Esophagus muscularis mucosa (tissue), 4 donors: ENCODE data around the gene MUC21. TPM values are rescaled to one million over a fixed set of nuclear protein-coding genes. Genes with fewer than 3 reads are reported as not detected.

Experiments used
- DNase-seq: peaks from one replicate; pipeline ENCODE4 v3.0.0-alpha.2; 2017; ENCODE audit errors: extremely low spot score
- H3K27ac ChIP-seq, 4 donors: fragments of 200-600 bp; sonication (generic); replicated peaks in 1 of 4; 1 replicate in 3 of 4; 2 replicates in 1 of 4; pipeline ENCODE4 v1.5.1; 2016 to 2019; ENCODE audit warnings: mild to moderate bottlenecking in 1 of 4
- H3K27me3 ChIP-seq, 4 donors: fragments of 200-600 bp; sonication (generic); one replicate each; pipeline versions ENCODE4 v1.5.1 to v1.6.0; 2016 to 2019
- H3K36me3 ChIP-seq, 4 donors: fragments of 200-600 bp; sonication (generic); one replicate each; pipeline ENCODE4 v1.5.1; 2016 to 2019
- H3K4me1 ChIP-seq, 4 donors: fragments of 200-600 bp; sonication (generic); one replicate each; pipeline ENCODE4 v1.5.1; 2016 to 2019
- H3K4me3 ChIP-seq, 4 donors: fragments of 200-600 bp; sonication (generic); 1 replicate in 2 of 4; 2 replicates in 2 of 4; pipeline ENCODE4 v1.5.1; 2016 to 2019; ENCODE audit warnings: mild to moderate bottlenecking in 4 of 4, moderate library complexity in 1 of 4
- H3K9me3 ChIP-seq, 4 donors: fragments of 200-600 bp; sonication (generic); 1 replicate in 3 of 4; 2 replicates in 1 of 4; pipeline ENCODE4 v1.5.1; 2016 to 2019
- EP300 ChIP-seq: sonication (generic); formaldehyde crosslinking; IDR thresholded peaks from one replicate; pipeline ENCODE4 v1.6.1; 2017; ENCODE audit warnings: antibody characterized with exemption
- POLR2A ChIP-seq: fragments of 450-650 bp; IDR thresholded peaks from one replicate; pipeline ENCODE4 v1.6.1; 2017; ENCODE audit warnings: antibody characterized with exemption, moderate library complexity, mild to moderate bottlenecking, low read depth
- POLR2AphosphoS5 ChIP-seq, 2 donors: sonication (generic); formaldehyde crosslinking; IDR thresholded peaks; one replicate each; pipeline ENCODE4 v1.6.1; 2017; ENCODE audit warnings: antibody characterized with exemption in 2 of 2
- WGBS: methylation state at CpG from one replicate; pipeline ENCODE4 v1.1.5; 2018; 5-methylcytosine and 5-hydroxymethylcytosine counted together
- intact Hi-C: fragments of 100-400 bp; cut with DNase I; formaldehyde crosslinking; loops from one replicate; pipeline ENCODE4 v1.15.1; 2023
- total RNA-seq, 4 donors: library from RNA; depleted of rRNA; stranded (reverse); fragments of >200 nt; gene quantifications; one replicate each; pipeline versions ENCODE4 v1.1.0 to v1.2.1, GENCODE V29; 2016
- TF ChIP-seq, protein P1 (sequence below), 3 experiments: fragments of 200-600 bp in 2 of 3; fragments of 450-650 bp in 1 of 3; sonication (generic) in 2 of 3; IDR thresholded peaks; one replicate each; pipeline ENCODE4 v1.5.1; 2017 to 2019; ENCODE audit warnings: antibody characterized with exemption in 3 of 3, mild to moderate bottlenecking in 2 of 3, moderate library complexity in 1 of 3

The MUC21 gene
- total RNA-seq, 4 donors from 2014 or later = 2.1 TPM; not detected in 3

DNA sequence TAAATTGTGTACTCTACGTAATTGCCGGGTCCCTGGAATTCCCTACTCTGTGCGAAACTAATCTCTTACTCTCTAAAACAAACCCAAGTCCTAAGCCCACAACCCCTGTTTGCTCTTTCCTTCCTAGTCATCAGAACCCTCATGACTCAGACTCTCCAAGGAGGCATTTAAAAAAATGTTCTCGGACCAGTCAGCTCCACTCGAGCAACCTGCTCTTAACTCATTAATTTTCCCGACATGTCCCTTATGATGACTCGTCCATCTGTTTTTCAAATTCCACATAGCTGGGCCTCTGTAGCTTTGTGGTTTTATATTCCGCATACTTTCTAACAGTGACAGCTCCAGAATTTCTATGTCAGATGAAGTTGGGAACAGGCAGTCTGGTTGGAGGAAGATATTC is 24.2 kb downstream of the MUC21 start:
- Histone ChIP-seq H3K27ac (no peak overlapping the region), H3K36me3 (no peaks in the 10 kb centered on the region), H3K4me3 (no peak overlapping the region), H3K27me3 (peaks cover 0 to 4% (median 0%) of the 10 kb centered on the region in 4 donors), H3K9me3 (no peaks in the 10 kb centered on the region), H3K4me1 (peaks cover 0 to 9% (median 0%) of the 10 kb centered on the region in 4 donors)
- DNase-seq = no peak
- intact Hi-C loops = no loop called here
- TF ChIP-seq POLR2A = no peak
- no peak for TF ChIP-seq EP300
- no peak for TF ChIP-seq POLR2AphosphoS5 (IDR thresholded peaks at IDR 0.05)
- TF ChIP-seq, protein P1, sequence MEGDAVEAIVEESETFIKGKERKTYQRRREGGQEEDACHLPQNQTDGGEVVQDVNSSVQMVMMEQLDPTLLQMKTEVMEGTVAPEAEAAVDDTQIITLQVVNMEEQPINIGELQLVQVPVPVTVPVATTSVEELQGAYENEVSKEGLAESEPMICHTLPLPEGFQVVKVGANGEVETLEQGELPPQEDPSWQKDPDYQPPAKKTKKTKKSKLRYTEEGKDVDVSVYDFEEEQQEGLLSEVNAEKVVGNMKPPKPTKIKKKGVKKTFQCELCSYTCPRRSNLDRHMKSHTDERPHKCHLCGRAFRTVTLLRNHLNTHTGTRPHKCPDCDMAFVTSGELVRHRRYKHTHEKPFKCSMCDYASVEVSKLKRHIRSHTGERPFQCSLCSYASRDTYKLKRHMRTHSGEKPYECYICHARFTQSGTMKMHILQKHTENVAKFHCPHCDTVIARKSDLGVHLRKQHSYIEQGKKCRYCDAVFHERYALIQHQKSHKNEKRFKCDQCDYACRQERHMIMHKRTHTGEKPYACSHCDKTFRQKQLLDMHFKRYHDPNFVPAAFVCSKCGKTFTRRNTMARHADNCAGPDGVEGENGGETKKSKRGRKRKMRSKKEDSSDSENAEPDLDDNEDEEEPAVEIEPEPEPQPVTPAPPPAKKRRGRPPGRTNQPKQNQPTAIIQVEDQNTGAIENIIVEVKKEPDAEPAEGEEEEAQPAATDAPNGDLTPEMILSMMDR (IDR thresholded peaks at IDR 0.05) = no peak
- 32% methylated on average over 8 of the region's 8 CpGs for WGBS

DNA sequence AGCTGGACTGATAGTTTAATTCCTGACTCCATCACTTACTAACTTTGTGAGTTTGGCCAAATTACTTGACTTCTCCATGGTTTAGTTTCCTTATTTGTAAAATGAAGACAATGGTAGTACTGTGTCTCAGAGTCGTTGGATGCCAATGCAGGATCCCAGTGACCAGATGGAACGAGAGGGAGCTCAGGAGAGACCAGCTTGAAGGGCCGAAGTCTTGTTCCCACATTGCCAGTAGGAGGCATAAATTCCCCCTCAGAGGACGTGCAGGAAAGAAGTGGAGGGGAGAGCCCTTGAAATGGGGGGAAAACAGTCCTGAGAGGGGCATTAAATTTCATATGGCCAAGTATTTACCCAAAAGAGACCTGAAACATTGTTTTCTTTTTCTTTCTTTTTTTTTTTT is 24.6 kb downstream of the MUC21 start:
- Histone ChIP-seq H3K4me3 (no peak overlapping the region), H3K4me1 (peaks cover 0 to 9% (median 0%) of the 10 kb centered on the region in 4 donors), H3K9me3 (no peaks in the 10 kb centered on the region), H3K36me3 (no peaks in the 10 kb centered on the region), H3K27me3 (peaks cover 0 to 4% (median 0%) of the 10 kb centered on the region in 4 donors), H3K27ac (no peak overlapping the region)
- 62% methylated on average over 4 of the region's 4 CpGs for WGBS
- intact Hi-C loops = no loop called here
- TF ChIP-seq, protein P1 (IDR thresholded peaks at IDR 0.05) = no peak
- TF ChIP-seq POLR2A = no peak
- TF ChIP-seq POLR2AphosphoS5 (IDR thresholded peaks at IDR 0.05) = no peak
- TF ChIP-seq EP300 = no peak
- DNase-seq = no peak

DNA sequence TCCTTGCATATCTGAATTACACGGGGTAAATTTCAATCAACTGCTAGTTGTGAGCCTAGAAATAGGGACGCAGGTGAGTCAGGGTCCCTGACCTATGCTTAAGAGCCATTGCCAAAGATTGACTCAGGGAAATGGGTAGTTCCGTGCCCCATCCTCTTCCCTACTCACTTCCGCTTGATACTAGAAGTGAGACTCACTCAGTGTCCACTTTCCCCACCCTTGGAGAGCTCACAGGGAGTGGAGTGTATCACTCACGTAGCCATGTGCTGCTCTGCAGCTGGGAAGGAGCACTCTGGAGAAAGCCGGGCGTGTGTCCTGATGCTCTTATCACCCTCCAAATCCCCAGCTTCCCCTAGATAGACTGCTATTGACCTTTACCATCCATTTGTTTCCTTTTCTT is 26.2 kb downstream of the MUC21 start:
- Histone ChIP-seq H3K27ac (no peak overlapping the region), H3K27me3 (peaks cover 0 to 10% (median 0%) of the 10 kb centered on the region in 4 donors), H3K9me3 (peaks cover 0 to 5% (median 2%) of the 10 kb centered on the region in 4 donors), H3K36me3 (no peaks in the 10 kb centered on the region), H3K4me1 (peaks cover 0 to 4% (median 0%) of the 10 kb centered on the region in 4 donors), H3K4me3 (no peak overlapping the region)
- DNase-seq = no peak
- intact Hi-C loops = no loop called here
- WGBS = 75% methylated on average over 7 of the region's 7 CpGs
- TF ChIP-seq EP300 = no peak
- TF ChIP-seq POLR2AphosphoS5 (IDR thresholded peaks at IDR 0.05) = no peak
- TF ChIP-seq POLR2A = no peak
- TF ChIP-seq, protein P1 (IDR thresholded peaks at IDR 0.05) = no peak

DNA sequence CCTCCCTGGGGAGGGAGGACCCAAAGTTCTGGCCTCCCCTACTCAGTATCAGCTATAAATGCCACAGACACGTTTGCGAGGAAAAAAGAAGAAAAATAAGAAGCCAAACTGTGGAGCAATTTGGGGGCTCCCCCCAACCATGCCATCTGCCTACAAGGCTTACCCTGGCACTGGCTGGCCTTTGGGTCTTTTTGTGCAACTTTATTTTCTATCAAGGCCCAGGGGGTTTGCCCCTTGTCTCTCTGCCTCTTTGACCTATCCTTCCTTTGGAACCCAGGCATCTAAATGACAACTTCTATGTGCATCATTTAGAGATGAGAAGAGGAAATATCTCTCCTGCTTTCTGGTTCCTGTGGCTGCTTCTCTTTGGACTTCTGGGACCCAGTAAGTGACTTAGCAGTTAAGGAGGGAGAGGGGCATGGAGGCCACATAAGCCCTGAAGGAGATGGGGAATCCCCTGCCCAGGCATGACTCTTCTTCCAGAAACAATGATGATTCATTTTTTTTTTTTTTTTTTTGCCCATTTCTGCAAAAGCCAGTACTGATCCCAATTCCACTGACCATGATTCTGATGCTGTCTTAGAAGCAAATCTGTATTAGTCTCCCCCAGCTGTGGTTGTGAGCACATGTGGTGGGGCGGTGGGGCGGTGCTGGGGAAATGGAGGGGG is 27.0 kb downstream of the MUC21 start, which contains the start of gene MUC22:
MUC22 (plus strand) TSS at position 82 of the 668 bp plus-strand sequence; CDS start at position 315, 233 bp downstream.
- Histone ChIP-seq H3K4me1 (peaks cover 0 to 4% (median 0%) of the 10 kb centered on the region in 4 donors), H3K27me3 (peaks cover 0 to 12% (median 0%) of the 10 kb centered on the region in 4 donors), H3K36me3 (no peaks in the 10 kb centered on the region), H3K27ac (no peak within 1 kb of the TSS), H3K4me3 (no peak within 1 kb of the TSS), H3K9me3 (peaks cover 0 to 12% (median 5%) of the 10 kb centered on the region in 4 donors)
- WGBS = 94% methylated on average over 4 of the region's 4 CpGs
- intact Hi-C loops = no loop called here
- DNase-seq = no peak
- TF ChIP-seq EP300 = no peak
- TF ChIP-seq, protein P1 (IDR thresholded peaks at IDR 0.05) = no peak
- no peak for TF ChIP-seq POLR2AphosphoS5 (IDR thresholded peaks at IDR 0.05)
- TF ChIP-seq POLR2A = no peak
